Ishikawa (cell line): Measurements from ENCODE around the gene CFP.

ENCODE experiments used
- CEBPB ChIP-seq: IDR thresholded peaks from 2 replicates; pipeline ENCODE4 v1.6.1; 2012
- CREB1 ChIP-seq: IDR thresholded peaks from 2 replicates; pipeline ENCODE4 v1.6.1; 2012; ENCODE audit warnings: low read depth
- EGR1 ChIP-seq: IDR thresholded peaks from 2 replicates; pipeline ENCODE4 v1.6.1; 2012
- EP300 ChIP-seq: IDR thresholded peaks from 2 replicates; pipeline ENCODE4 v1.6.1; 2012; ENCODE audit warnings: borderline replicate concordance
- FOXM1 ChIP-seq: IDR thresholded peaks from 2 replicates; pipeline ENCODE4 v1.6.1; 2012; ENCODE audit warnings: low read depth, borderline replicate concordance
- MAX ChIP-seq: IDR thresholded peaks from 2 replicates; pipeline ENCODE4 v1.6.1; 2012
- NFIC ChIP-seq: IDR thresholded peaks from 2 replicates; pipeline ENCODE4 v1.6.1; 2012
- RAD21 ChIP-seq: IDR thresholded peaks from 2 replicates; pipeline ENCODE4 v1.6.1; 2012; ENCODE audit warnings: low read depth
- TAF1 ChIP-seq: IDR thresholded peaks from 2 replicates; pipeline ENCODE4 v1.6.1; 2012; ENCODE audit warnings: low read depth, mild to moderate bottlenecking
- TCF12 ChIP-seq: IDR thresholded peaks from 2 replicates; pipeline ENCODE4 v1.6.1; 2012; ENCODE audit warnings: low read depth
- TEAD4 ChIP-seq: IDR thresholded peaks from 2 replicates; pipeline ENCODE4 v1.6.1; 2012
- YY1 ChIP-seq: IDR thresholded peaks from 2 replicates; pipeline ENCODE4 v1.6.1; 2012; ENCODE audit warnings: low read depth
- ZBTB7A ChIP-seq: IDR thresholded peaks from 2 replicates; pipeline ENCODE4 v1.6.1; 2012; ENCODE audit warnings: low read depth
- TF ChIP-seq, protein P1 (sequence below): IDR thresholded peaks from 2 replicates; pipeline ENCODE4 v1.6.1; 2012; ENCODE audit warnings: low read depth, mild to moderate bottlenecking
- TF ChIP-seq, protein P2 (sequence below): IDR thresholded peaks from 2 replicates; pipeline ENCODE4 v1.6.1; 2012

The CFP gene

DNA sequence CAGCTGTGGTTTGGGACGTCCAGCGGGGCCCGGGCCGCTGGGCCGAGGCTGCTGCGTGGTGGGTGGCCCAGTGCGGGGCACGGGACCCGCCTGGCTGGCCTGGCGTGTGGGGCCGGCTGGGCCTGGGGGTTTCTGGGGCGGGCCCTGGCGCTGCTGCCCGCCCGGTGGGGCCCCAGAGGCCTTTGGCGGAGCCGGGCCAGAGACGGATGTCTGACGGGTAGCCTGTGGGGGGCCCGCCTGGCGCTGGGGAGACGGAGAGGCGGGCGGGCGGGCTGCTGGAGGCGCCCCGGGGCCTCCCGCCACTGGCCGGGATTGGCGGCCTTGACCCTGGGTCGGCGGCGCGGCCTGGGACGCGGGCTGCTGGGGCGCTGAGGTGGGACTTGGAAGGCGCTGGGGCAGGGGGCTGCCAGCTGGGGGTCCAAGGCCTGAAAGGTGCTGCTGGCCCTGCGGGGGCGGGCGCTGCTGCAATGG lies 55.6 kb downstream of the CFP start:
- TF ChIP-seq, protein P1, sequence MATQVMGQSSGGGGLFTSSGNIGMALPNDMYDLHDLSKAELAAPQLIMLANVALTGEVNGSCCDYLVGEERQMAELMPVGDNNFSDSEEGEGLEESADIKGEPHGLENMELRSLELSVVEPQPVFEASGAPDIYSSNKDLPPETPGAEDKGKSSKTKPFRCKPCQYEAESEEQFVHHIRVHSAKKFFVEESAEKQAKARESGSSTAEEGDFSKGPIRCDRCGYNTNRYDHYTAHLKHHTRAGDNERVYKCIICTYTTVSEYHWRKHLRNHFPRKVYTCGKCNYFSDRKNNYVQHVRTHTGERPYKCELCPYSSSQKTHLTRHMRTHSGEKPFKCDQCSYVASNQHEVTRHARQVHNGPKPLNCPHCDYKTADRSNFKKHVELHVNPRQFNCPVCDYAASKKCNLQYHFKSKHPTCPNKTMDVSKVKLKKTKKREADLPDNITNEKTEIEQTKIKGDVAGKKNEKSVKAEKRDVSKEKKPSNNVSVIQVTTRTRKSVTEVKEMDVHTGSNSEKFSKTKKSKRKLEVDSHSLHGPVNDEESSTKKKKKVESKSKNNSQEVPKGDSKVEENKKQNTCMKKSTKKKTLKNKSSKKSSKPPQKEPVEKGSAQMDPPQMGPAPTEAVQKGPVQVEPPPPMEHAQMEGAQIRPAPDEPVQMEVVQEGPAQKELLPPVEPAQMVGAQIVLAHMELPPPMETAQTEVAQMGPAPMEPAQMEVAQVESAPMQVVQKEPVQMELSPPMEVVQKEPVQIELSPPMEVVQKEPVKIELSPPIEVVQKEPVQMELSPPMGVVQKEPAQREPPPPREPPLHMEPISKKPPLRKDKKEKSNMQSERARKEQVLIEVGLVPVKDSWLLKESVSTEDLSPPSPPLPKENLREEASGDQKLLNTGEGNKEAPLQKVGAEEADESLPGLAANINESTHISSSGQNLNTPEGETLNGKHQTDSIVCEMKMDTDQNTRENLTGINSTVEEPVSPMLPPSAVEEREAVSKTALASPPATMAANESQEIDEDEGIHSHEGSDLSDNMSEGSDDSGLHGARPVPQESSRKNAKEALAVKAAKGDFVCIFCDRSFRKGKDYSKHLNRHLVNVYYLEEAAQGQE = no peak
- TF ChIP-seq CREB1 (no peak), NFIC (no peak), FOXM1 (no peak), TAF1 (no peak), MAX (no peak), TEAD4 (no peak), EP300 (no peak), CEBPB (no peak), TCF12 (no peak), YY1 (no peak), RAD21 (no peak), EGR1 (no peak), ZBTB7A (no peak)
- TF ChIP-seq, protein P2, sequence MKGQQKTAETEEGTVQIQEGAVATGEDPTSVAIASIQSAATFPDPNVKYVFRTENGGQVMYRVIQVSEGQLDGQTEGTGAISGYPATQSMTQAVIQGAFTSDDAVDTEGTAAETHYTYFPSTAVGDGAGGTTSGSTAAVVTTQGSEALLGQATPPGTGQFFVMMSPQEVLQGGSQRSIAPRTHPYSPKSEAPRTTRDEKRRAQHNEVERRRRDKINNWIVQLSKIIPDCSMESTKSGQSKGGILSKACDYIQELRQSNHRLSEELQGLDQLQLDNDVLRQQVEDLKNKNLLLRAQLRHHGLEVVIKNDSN = no peak

- no peak for TF ChIP-seq TCF12
- no peak for TF ChIP-seq NFIC
- TF ChIP-seq, protein P2 = no peak
- TF ChIP-seq RAD21 = no peak
- no peak for TF ChIP-seq MAX
- no peak for TF ChIP-seq TAF1
- no peak for TF ChIP-seq EGR1
- TF ChIP-seq FOXM1 = no peak
- TF ChIP-seq YY1 = no peak
- no peak for TF ChIP-seq CEBPB
- TF ChIP-seq ZBTB7A = no peak
- TF ChIP-seq CREB1 = no peak
- no peak for TF ChIP-seq TEAD4
- TF ChIP-seq EP300 = no peak
- TF ChIP-seq, protein P1 = no peak
Measured at GRCh38 chrX:47573341-47574075, 56.2 kb downstream of the CFP start.
